G401.6 (cell line): Measurements from ENCODE around the gene TMEM97.
"Not testable (repeated sequence)": the region's sequence is repeated elsewhere in the genome, so short reads cannot be mapped to it uniquely, and the experiment has no call there.

Experiments used
- FAIRE-seq: peaks from 2 replicates; lab custom pipeline; 2012; peaks lifted over from hg19 to GRCh38; lab: Jason Lieb, UNC

The TMEM97 gene

GRCh38 chr17:28338056-28338768, 19.2 kb downstream of the TMEM97 start:
- FAIRE-seq: no peak

GRCh38 chr17:28338769-28339212, 19.8 kb downstream of the TMEM97 start:
- not testable (repeated sequence) for FAIRE-seq

DNA sequence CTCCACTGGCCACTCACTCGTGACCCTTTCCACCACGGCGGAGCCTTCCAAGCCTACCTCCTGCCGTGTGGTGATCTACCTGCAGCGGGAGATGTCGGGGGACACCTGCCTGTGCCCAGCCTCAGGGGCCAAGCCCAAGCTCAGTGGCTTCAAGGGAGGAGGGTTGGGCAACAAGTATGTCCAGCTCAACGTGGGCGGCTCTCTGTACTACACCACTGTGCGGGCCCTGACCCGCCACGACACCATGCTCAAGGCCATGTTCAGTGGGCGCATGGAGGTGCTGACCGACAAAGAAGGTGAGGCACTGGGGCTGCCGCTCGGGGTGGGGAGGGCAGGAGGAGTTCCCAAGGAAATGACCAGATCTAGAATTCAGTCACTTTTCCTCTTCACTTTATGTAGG, 20.4 kb downstream of the TMEM97 start:
- no peak for FAIRE-seq

DNA sequence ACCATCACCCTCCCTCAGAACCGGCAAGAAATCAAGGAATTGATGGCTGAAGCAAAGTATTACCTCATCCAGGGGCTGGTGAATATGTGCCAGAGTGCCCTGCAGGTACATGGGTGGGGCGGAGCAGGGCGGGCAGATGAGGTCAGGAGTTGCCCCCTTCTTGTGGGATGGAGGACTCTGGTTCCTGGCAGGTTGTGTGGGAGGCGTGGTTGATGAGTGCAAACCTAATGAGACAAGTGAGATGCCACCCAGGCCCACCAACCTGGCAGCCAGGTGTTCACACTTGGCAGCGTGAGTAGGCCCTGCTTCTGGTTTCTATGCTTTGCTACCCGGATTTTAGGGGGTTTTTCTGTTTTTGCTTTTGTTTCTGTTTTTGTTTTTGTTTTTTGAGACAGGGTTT, 21.4 kb downstream of the TMEM97 start:
- FAIRE-seq: no peak

DNA sequence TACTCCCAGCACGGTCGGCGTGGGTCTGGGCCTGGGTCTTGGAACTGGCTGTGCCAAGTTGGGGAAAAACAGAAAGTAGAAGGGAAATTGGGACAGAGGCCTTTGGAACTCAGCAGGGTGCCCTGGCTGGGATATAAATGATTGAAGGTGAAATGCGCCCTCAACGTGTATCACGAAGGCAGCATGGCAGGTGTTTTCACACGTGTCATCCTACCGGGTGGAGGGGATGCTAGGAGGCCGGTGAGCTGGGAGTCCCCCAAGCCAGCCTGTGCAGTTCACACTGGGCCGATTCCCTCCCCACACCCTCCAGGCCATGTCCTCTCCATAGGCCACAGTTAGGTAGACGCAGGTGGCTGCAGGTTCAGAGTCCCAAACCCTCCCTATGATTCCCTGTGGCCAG, 22.5 kb downstream of the TMEM97 start:
- FAIRE-seq: no peak

GRCh38 chr17:28342313-28342712, 23.3 kb downstream of the TMEM97 start:
- FAIRE-seq: no peak

GRCh38 chr17:28343491-28343932, 24.5 kb downstream of the TMEM97 start:
- FAIRE-seq: no peak

GRCh38 chr17:28344011-28344410, 25.0 kb downstream of the TMEM97 start:
- no peak for FAIRE-seq

- no peak for FAIRE-seq
Measured at GRCh38 chr17:28344435-28344901, 25.5 kb downstream of the TMEM97 start.

DNA sequence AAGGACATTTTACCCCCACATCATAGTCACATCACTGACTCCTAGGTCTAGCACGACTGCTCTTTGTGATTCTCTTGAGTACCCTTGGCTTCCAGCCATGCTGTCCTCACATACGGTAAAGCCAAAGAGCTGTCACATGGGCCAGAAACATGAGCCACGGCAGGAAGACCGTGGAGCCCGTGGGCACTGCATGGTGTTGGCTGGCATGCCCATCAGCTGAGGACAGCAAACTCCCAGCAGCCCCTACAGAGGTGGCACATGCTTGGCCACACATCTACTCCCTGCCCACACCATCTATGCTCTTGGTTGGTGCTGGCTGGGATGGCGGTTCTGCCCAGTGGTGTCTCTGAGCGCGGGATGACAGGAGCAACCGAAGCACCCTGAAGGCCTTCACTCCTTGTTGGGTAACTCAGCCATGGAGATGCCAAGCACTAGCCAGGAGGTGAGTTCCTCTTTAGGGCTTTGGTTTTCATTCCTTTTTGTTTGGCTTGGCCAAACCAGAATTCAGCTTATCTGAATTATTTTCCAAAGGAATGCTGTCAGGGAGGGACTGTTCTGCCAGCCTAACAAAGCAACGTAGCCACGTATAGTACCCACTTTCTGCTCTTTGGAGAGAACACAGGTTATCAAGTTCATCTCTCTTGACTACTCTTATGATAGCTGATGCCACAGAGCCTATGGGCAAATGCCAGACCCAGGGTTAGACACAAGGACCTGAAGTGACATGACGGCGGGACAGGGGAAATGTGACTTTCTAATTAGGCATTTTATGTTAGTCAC, 26.6 kb downstream of the TMEM97 start:
- no peak for FAIRE-seq

GRCh38 chr17:28346199-28346580, 27.2 kb downstream of the TMEM97 start:
- FAIRE-seq: no peak

GRCh38 chr17:28346746-28347246, 27.8 kb downstream of the TMEM97 start:
- FAIRE-seq: no peak

DNA sequence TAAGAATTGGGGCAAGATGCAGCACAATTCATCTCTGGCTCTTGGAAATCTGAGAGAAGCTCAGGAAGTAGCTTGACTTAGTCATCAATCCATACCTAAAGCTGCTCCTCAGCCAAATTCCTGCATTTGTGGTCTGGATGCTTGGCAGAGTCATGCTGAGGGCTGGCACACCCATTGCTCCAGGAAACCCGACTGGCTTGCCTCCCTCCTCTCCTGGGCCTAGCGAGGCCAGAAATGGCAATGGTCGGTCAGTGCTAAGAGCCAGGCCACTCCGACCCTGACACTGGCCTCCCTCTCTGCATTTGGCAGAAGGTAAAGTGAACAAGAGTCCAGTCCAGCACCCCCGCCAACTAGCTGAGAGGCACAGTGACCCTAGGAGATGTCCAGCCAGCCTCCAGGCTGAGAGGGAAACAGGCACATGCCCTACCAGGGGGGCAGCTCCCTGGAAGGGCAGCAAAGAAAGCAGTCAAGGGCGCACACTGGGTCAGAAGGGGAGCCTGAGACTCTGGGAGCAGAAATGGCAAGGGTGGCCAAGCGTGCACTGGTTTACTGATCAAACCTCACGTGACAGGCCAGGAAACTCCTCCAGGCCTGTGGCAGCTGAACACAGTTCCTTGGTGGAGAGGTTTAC, 28.4 kb downstream of the TMEM97 start:
- FAIRE-seq: no peak

DNA sequence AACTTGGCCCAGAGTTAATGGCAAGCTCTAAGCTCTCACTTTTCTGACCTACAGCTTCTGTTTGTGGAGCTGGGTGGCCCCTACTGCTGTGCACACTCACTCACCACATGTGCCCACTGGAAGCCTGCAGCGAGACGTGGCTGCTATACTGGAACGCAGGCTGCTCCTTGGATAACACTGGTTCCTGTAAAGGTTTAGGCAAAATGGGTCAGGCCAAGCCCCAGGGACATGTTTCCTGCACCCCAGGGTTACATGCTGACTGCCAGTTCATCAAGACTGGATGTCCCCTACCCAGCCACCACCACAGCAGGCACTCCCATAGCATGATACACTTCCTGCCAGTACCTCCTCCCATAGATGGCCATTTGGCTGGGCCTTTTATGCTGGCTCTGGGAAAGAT, 30.0 kb downstream of the TMEM97 start:
- FAIRE-seq: no peak

GRCh38 chr17:28350271-28350670, 31.3 kb downstream of the TMEM97 start:
- no peak for FAIRE-seq

DNA sequence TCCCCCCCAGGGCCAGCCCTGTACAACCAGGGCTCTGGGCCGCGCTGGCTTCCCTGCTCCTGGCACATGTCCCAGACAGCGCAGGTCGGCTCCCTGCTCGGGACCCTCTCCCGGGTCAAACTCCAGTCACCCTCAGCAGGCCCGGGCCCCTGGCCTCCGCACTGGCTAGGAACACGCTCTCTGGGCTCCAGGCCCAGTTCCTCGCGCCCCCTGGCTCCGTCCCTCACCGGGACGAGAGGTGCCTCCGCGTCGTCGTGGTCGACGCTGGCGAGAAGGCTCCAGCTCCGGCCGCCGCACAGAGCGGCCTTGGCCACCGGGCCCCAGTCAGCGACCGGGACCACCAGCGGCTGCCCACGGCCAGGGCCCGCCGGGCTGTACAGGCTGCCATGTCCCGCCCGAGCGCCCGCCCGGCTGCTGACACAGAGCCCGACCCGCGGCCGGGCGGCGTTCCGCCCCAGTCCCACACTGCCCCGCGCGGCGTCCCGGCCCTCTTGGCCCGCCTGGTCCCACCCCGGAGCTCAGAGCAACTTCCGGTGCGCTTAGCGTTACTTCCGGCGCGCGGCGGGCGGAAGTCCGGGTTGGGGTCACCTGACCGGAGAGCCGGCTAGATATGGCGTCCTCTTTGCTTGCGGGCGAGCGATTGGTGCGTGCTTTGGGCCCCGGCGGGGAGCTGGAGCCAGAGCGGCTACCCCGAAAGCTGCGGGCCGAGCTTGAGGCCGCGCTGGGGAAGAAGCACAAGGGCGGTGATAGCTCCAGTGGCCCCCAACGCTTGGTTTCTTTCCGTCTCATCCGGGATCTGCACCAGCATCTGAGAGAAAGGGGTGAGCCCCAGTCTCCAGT, 38.3 kb downstream of the TMEM97 start, which contains the start of gene POLDIP2:
POLDIP2 (minus strand) TSS at position 467 of the 840 bp plus-strand sequence; CDS start at position 388, 79 bp downstream.
- FAIRE-seq: peak; percentile 71

DNA sequence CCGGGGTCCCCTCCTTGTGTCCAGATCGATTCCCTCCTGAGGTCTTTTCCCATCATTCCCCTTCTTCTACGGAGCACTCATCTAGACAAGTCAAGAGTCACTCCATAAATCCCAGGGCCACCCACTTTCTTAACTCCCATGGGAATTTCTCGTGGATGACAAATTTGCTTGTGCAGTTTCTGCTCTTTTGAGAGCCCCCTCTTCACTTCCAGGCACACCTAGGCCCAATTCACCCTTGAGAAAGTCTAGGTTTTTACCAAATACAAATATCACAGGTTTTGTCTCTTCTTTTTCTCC, 38.8 kb downstream of the TMEM97 start:
- FAIRE-seq: no peak

DNA sequence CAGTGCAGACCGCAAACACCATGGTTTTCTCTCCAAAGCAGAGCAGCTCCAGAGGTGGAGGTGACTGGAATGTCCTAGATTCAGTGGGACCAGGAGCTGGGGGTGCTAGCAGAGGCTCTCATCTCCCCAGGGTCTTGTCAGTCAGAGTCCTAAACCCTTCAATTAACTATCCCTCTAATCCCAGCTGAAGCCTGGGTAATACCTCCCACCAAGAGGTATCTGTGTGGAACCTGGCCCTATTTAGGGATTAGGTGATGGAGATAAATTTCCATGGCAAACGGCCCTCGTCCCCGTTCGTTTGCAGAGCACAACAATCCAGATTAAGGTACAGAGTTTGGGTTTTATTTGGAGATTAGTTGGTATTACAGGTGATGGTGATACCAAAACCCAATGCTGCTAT, 44.2 kb downstream of the TMEM97 start:
- no peak for FAIRE-seq

GRCh38 chr17:28363776-28364650, 45.0 kb downstream of the TMEM97 start:
- FAIRE-seq: no peak

DNA sequence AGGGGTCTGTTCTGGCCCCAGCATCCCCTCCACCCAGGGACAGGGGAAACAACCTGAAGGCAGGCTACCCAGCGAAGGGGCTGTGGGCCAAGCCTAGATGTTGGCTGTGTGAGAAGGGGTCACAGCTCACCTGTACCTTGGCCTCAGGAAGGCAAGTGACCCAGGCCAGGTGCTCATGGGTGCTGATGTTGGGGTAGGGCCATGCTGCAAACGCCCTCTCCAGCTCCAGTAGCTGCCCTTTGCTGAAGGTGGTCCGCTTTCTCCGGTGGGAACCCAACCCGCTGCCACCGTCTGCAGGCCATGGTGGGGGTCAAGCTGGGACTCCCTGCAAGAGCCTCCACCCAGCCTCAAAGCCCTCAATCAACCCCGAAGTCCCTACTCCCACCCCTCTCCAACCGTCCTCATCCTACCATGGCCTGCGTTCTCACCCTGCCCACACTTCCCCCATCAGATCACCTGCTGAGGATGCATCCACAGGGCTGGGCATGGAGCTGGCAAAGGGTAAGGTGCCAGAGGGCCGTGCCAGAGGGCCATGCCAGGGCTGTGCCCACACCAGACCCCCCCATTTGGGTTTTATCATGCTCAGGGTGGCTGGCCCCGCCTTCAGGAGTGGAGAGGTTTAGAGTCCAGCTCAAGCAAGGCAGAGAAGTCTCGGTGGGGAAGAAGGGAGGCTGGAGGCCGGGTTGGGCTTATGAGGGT, 45.8 kb downstream of the TMEM97 start, which contains the start of gene SEBOX:
SEBOX (minus strand) TSS at position 535 of the 699 bp plus-strand sequence; CDS start at position 487, 48 bp downstream.
- FAIRE-seq: no peak
